ENCODE data around the gene WDR20. TPM values are rescaled to one million over a fixed set of nuclear protein-coding genes. Genes with fewer than 3 reads are reported as not detected.
A peak's percentile ranks its signal among the peaks of the same experiment; 100 is the strongest.

The WDR20 gene
- total RNA-seq, 1 donor: 14.7 TPM

- DNase-seq (ENCODE audit: low read depth): no peak
- H3K4me3 ChIP-seq (ENCODE audit: low read depth, low read length): no peak overlapping the region
Observed at GRCh38 chr14:102250636-102251035, 110.9 kb downstream of the WDR20 start.

GRCh38 chr14:102251161-102251560 lies 111.5 kb downstream of the WDR20 start:
- no peak for DNase-seq (ENCODE audit: low read depth)
- H3K4me3 ChIP-seq (ENCODE audit: low read depth, low read length): no peak overlapping the region
- no peak for TF ChIP-seq CTCF (IDR thresholded peaks at IDR 0.05; ENCODE audit: insufficient read depth, low read depth, low read length)

More at GRCh38 chr14:102250636-102251035, 110.9 kb downstream of the WDR20 start:
- TF ChIP-seq CTCF (IDR thresholded peaks at IDR 0.05; ENCODE audit: insufficient read depth, low read depth, low read length): no peak

- H3K4me3 ChIP-seq (ENCODE audit: low read depth, low read length): no peak overlapping the region
- no peak for TF ChIP-seq CTCF (IDR thresholded peaks at IDR 0.05; ENCODE audit: insufficient read depth, low read depth, low read length)
- DNase-seq (ENCODE audit: low read depth): no peak
Observed at GRCh38 chr14:102252834-102253801, 113.4 kb downstream of the WDR20 start.

- H3K4me3 ChIP-seq (ENCODE audit: low read depth, low read length): no peak overlapping the region
- no peak for TF ChIP-seq CTCF (IDR thresholded peaks at IDR 0.05; ENCODE audit: insufficient read depth, low read depth, low read length)
- peak; percentile 81 for DNase-seq (ENCODE audit: low read depth)
Observed at GRCh38 chr14:102255401-102256190, 115.9 kb downstream of the WDR20 start.

- no peak overlapping the region for H3K4me3 ChIP-seq (ENCODE audit: low read depth, low read length)
- no peak for TF ChIP-seq CTCF (IDR thresholded peaks at IDR 0.05; ENCODE audit: insufficient read depth, low read depth, low read length)
- DNase-seq (ENCODE audit: low read depth): no peak
Observed at GRCh38 chr14:102256716-102257115, 117.0 kb downstream of the WDR20 start.

- DNase-seq (ENCODE audit: low read depth): no peak
- no peak overlapping the region for H3K4me3 ChIP-seq (ENCODE audit: low read depth, low read length)
- no peak for TF ChIP-seq CTCF (IDR thresholded peaks at IDR 0.05; ENCODE audit: insufficient read depth, low read depth, low read length)
Observed at GRCh38 chr14:102258136-102258535, 118.4 kb downstream of the WDR20 start.

Other genes with a start within 250 kb of the WDR20 start
- gene DYNC1H1, start 175.3 kb upstream of the WDR20 start, total RNA-seq: 336 and 518 TPM in 2 replicates
- gene HSP90AA1, start 52.9 kb upstream of the WDR20 start, total RNA-seq: 166 and 321 TPM in 2 replicates
- gene MOK, start 165.3 kb downstream of the WDR20 start, total RNA-seq: 12.9 and 16.0 TPM in 2 replicates
- gene ZNF839, start 179.8 kb downstream of the WDR20 start, total RNA-seq: 8.7 and 9.5 TPM in 2 replicates
- 50.3 and 51.8 TPM in 2 replicates for gene CINP, start 223.0 kb downstream of the WDR20 start, total RNA-seq
- 18.0 and 19.9 TPM in 2 replicates for gene TECPR2, start 223.0 kb downstream of the WDR20 start, total RNA-seq

All from fibroblast of villous mesenchyme (primary cell).